Heart right ventricle (tissue), 16 donors: ENCODE measurements around the gene RPA4. TPM values are rescaled to one million over a fixed set of nuclear protein-coding genes. Genes with fewer than 3 reads are reported as not detected.

ENCODE experiments used
- ATAC-seq, 8 donors: fragments of 200-7000 bp; cut with Tn5 transposase; one replicate each; pipeline ENCODE4 v1.9.1; 2020; ENCODE audit warnings: mild to moderate bottlenecking in 8 of 8, moderate library complexity in 8 of 8, moderate number of reproducible peaks in 1 of 8
- DNase-seq, 2 donors: peaks; one replicate each; pipeline ENCODE4 v3.0.0-alpha.2; 2020
- H3K27ac ChIP-seq, 10 donors: fragments of 200-600 bp; sonication (generic) in 2 of 10; one replicate each; pipeline versions ENCODE4 v1.5.0 to v1.8.0; 2020 to 2022; ENCODE audit warnings: mild to moderate bottlenecking in 3 of 10
- H3K27me3 ChIP-seq, 7 donors: fragments of 200-600 bp; one replicate each; pipeline ENCODE4 v1.8.0; 2021 to 2022; ENCODE audit warnings: mild to moderate bottlenecking in 2 of 7
- H3K36me3 ChIP-seq, 9 donors: fragments of 200-600 bp; sonication (generic) in 1 of 9; one replicate each; pipeline versions ENCODE4 v1.5.0 to v1.8.0; 2020 to 2022; ENCODE audit warnings: mild to moderate bottlenecking in 2 of 9
- H3K4me1 ChIP-seq, 9 donors: fragments of 200-600 bp; sonication (generic) in 1 of 9; one replicate each; pipeline versions ENCODE4 v1.5.0 to v1.8.0; 2020 to 2022; ENCODE audit warnings: mild to moderate bottlenecking in 4 of 9
- H3K4me3 ChIP-seq, 10 donors: fragments of 200-600 bp; sonication (generic) in 2 of 10; one replicate each; pipeline versions ENCODE4 v1.5.0 to v1.8.0; 2020 to 2022; ENCODE audit warnings: mild to moderate bottlenecking in 7 of 10, moderate library complexity in 2 of 10
- H3K9me3 ChIP-seq, 11 donors: fragments of 200-600 bp in 10 of 11; sonication (generic) in 2 of 11; one replicate each; pipeline versions ENCODE4 v1.5.0 to v1.8.0; 2013 to 2022; ENCODE audit warnings: mild to moderate bottlenecking in 2 of 11, control low read depth in 1 of 11, moderate library complexity in 1 of 11
- CTCF ChIP-seq, 9 donors: fragments of 200-600 bp; sonication (generic) in 2 of 9; IDR thresholded peaks; one replicate each; pipeline versions ENCODE4 v1.5.0 to v1.8.0; 2021 to 2022; ENCODE audit warnings: antibody characterized with exemption in 9 of 9, mild to moderate bottlenecking in 5 of 9, moderate library complexity in 1 of 9
- WGBS, 2 donors: extraction: QIAGEN DNeasy Blood & Tissue Kit; methylation state at CpG; one replicate each; pipeline ENCODE4 v1.1.7; 2013; ENCODE audit warnings: inconsistent platforms in 1 of 2; 5-methylcytosine and 5-hydroxymethylcytosine counted together
- intact Hi-C, 10 donors: fragments of 100-400 bp; cut with DNase I; formaldehyde crosslinking; loops; one replicate each; pipeline versions ENCODE4 v1.11.1 to v1.14.2; 2022
- polyA plus RNA-seq, 2 donors: library from polyadenylated mRNA; stranded (reverse); fragments of 200-250 nt; gene quantifications; one replicate each; pipeline ENCODE4 v1.2.3, GENCODE V29; 2013
- total RNA-seq, 10 donors: library from RNA; stranded (reverse); fragmentation: NEBNext Ultra II Directional in 3 of 10; extraction: Animal tissue kit (Norgen Biotek cat#: 25700) in 3 of 10; gene quantifications; one replicate each; pipeline versions ENCODE4 v1.2.1 to v1.2.4, GENCODE V29; 2021 to 2023
- donor health status: Arrhythmogenic right ventricular cardiomyopathy.
- donor health status: ischemic (EF 13 %, LVEDD 7.1; RV severe dilation, severe dysfunction).
- donor health status: healthy with polysubstance abuse.
- donor health status: DM: no; HTN: yes; CAD: no.
- donor health status: DM: no; HTN: no; CAD: no.
- donor health status: ischemic (EF 25% LVEDD 6.9; RV normal size, moderate dysfunction).
- donor health status: ischemic (EF 25% LVEDD 5.7; RV mildly dilated, moderate dysfunction).
- donor health status: healthy.
- donor health status: DM: yes; HTN: yes; CAD: no.
- donor health status: Ischemic cardiomyopathy.
- donor health status: ischemic (EF 35%, LVEDD 5.7; RV mildly dilated, moderate dysfunction).
- donor health status: nonischemic (EF 11% LVEDD 7.7; RV severe dilation, severe dysfunction).
- donor health status: DM: yes; HTN: yes; CAD: no.
- donor health status: PGD.
- donor health status: ischemic (EF 29% LVEDD 5.4; RV normal size, mild dysfunction).
- donor health status: nonischemic (EF 23%, LVEDD 6.1; RV moderate dilation, normal function).

Gene RPA4
- total and polyA plus RNA-seq, 12 donors, result 0.03 to 0.36 (median 0.16) TPM; not detected in 3

GRCh38 chrX:96918864-96919263, 35.2 kb downstream of the RPA4 start:
- no peak overlapping the region for H3K4me3 ChIP-seq
- H3K27me3 ChIP-seq, result no peaks in the 10 kb centered on the region
- no peak overlapping the region for H3K27ac ChIP-seq
- intact Hi-C loops, result no loop called here
- TF ChIP-seq CTCF (IDR thresholded peaks at IDR 0.05), result no peak
- DNase-seq (no peak), ATAC-seq (no peak)
- 95% methylated on average over 2 of the region's 2 CpGs for WGBS, 2 donors
- H3K36me3 ChIP-seq, result peaks cover 0 to 19% (median 0%) of the 10 kb centered on the region in 9 donors
- no peaks in the 10 kb centered on the region for H3K9me3 ChIP-seq
- no peaks in the 10 kb centered on the region for H3K4me1 ChIP-seq

GRCh38 chrX:96919672-96920071, 36.0 kb downstream of the RPA4 start:
- H3K27me3 ChIP-seq, result no peaks in the 10 kb centered on the region
- TF ChIP-seq CTCF (IDR thresholded peaks at IDR 0.05), result no peak
- 97% methylated on average over 4 of the region's 4 CpGs for WGBS, 2 donors
- DNase-seq, result no peak
- peaks cover 0 to 19% (median 0%) of the 10 kb centered on the region in 9 donors for H3K36me3 ChIP-seq
- ATAC-seq, result no peak
- no peak overlapping the region for H3K4me3 ChIP-seq
- intact Hi-C loops, result no loop called here
- no peak overlapping the region for H3K27ac ChIP-seq
- no peaks in the 10 kb centered on the region for H3K9me3 ChIP-seq
- H3K4me1 ChIP-seq, result no peaks in the 10 kb centered on the region

- Histone ChIP-seq H3K27ac (no peak overlapping the region), H3K4me1 (no peaks in the 10 kb centered on the region), H3K36me3 (no peaks in the 10 kb centered on the region), H3K4me3 (no peak overlapping the region), H3K27me3 (no peaks in the 10 kb centered on the region), H3K9me3 (no peaks in the 10 kb centered on the region)
- intact Hi-C loops, result no loop called here
- no peak for ATAC-seq
- DNase-seq, result no peak
- WGBS, 2 donors, result 76 to 93% methylated on average over 3 of the region's 3 CpGs
- TF ChIP-seq CTCF (IDR thresholded peaks at IDR 0.05), result no peak
Measured at GRCh38 chrX:96924581-96924980, 40.9 kb downstream of the RPA4 start.

GRCh38 chrX:96929036-96929435, 45.3 kb downstream of the RPA4 start:
- no peaks in the 10 kb centered on the region for H3K27me3 ChIP-seq
- no peaks in the 10 kb centered on the region for H3K4me1 ChIP-seq
- no peak for ATAC-seq
- H3K9me3 ChIP-seq, result no peaks in the 10 kb centered on the region
- DNase-seq, result no peak
- intact Hi-C loops, result no loop called here
- H3K36me3 ChIP-seq, result peaks cover 0 to 4% (median 0%) of the 10 kb centered on the region in 9 donors
- no peak for TF ChIP-seq CTCF (IDR thresholded peaks at IDR 0.05)
- no peak overlapping the region for H3K27ac ChIP-seq
- no peak overlapping the region for H3K4me3 ChIP-seq

Other genes starting within 250 kb of the RPA4 start
- 10 to 100 TPM in 6 of 10 donors, 1 to 10 TPM in 4; 7.2 to 13.6 (median 10.7) TPM for gene DIAPH2, start 199.1 kb upstream of the RPA4 start, total RNA-seq
- gene DIAPH2, start 199.1 kb upstream of the RPA4 start, polyA plus RNA-seq, result 1 to 10 TPM; 1.8 to 4.2 TPM